Endothelial cell of umbilical vein (primary cell): ENCODE results near the gene CXCL9. TPM values are rescaled to one million over a fixed set of nuclear protein-coding genes. Genes with fewer than 3 reads are reported as not detected.
"Not testable (repeated sequence)": the region's sequence is repeated elsewhere in the genome, so short reads cannot be mapped to it uniquely, and the experiment has no call there.

ENCODE experiments used
- BruUV-seq: library from RNA; stranded (reverse); fragments of 400-500 nt; replicated peaks from 2 replicates; lab custom pipeline; 2021; lab: Mats Ljungman, UMichigan
- CTCF ChIA-PET: fragments of 300-600, 350-600 bp; sonication (Branson Sonifier 250); formaldehyde crosslinking; loops from one replicate; lab custom pipeline; 2021; ENCODE audit warnings: antibody characterized with exemption, inconsistent platforms; lab: Charles Lee
- POLR2A ChIA-PET: fragments of 300-600, 350-600 bp; sonication (Branson Sonifier 250); formaldehyde crosslinking; loops from one replicate; lab custom pipeline; 2021; ENCODE audit warnings: antibody characterized with exemption, inconsistent platforms; lab: Charles Lee
- DNase-seq: peaks from one replicate; pipeline ENCODE4 v3.0.0-alpha.2; 2011; ENCODE audit warnings: low read depth, low spot score
- FAIRE-seq: peaks from 2 replicates; lab custom pipeline; 2011; peaks lifted over from hg19 to GRCh38; lab: Jason Lieb, UNC
- H2AFZ ChIP-seq: 2 replicates; pipeline ENCODE4 v1.6.0; 2012; ENCODE audit warnings: low read depth, low read length, control low read depth, inconsistent platforms
- H3K27ac ChIP-seq: 2 replicates; pipeline ENCODE4 v1.5.1; 2011; ENCODE audit warnings: low read depth, mild to moderate bottlenecking, control low read depth, low read length, moderate library complexity; ENCODE audit not compliant: insufficient read depth
- H3K27me3 ChIP-seq, 2 experiments: 2 replicates each; pipeline versions ENCODE4 v1.6.0 to v1.6.1; 2011; ENCODE audit warnings: low read length in 2 of 2, mixed read lengths in 1 of 2; ENCODE audit not compliant: control insufficient read depth in 2 of 2, insufficient read depth in 2 of 2
- H3K36me3 ChIP-seq, 2 experiments: 2 replicates in 1 of 2; 3 replicates in 1 of 2; pipeline ENCODE4 v1.5.1; 2011; ENCODE audit warnings: low read length in 2 of 2, mild to moderate bottlenecking in 1 of 2, moderate library complexity in 1 of 2; ENCODE audit not compliant: control insufficient read depth in 2 of 2, insufficient read depth in 2 of 2; ENCODE audit errors: extremely low read depth in 1 of 2
- H3K4me1 ChIP-seq: 3 replicates; pipeline ENCODE4 v1.5.1; 2011; ENCODE audit warnings: mild to moderate bottlenecking, low read length; ENCODE audit not compliant: control insufficient read depth, insufficient read depth; ENCODE audit errors: extremely low read depth
- H3K4me2 ChIP-seq: 2 replicates; pipeline ENCODE4 v1.6.1; 2011; ENCODE audit warnings: low read length, control low read depth, mixed read lengths; ENCODE audit not compliant: insufficient read depth
- H3K4me3 ChIP-seq, 3 experiments: fragments of 200-600 bp in 1 of 3; sonication (generic), shearing (Covaris generic) in 1 of 3; replicated peaks in 1 of 3; 2 replicates each; pipeline ENCODE4 v1.5.1; 2011 to 2016; ENCODE audit warnings: control low read depth in 3 of 3, low read length in 3 of 3, mild to moderate bottlenecking in 2 of 3, inconsistent platforms in 1 of 3, low read depth in 1 of 3, moderate library complexity in 1 of 3; ENCODE audit not compliant: insufficient read depth in 1 of 3
- H3K79me2 ChIP-seq: 2 replicates; pipeline ENCODE4 v1.6.0; 2012; ENCODE audit warnings: low read length, inconsistent platforms; ENCODE audit not compliant: control insufficient read depth, insufficient read depth
- H3K9ac ChIP-seq: replicated peaks from 2 replicates; pipeline ENCODE3; 2011; ENCODE audit warnings: low read length, control low read depth; ENCODE audit not compliant: insufficient read depth; ENCODE audit errors: extremely low read depth
- H3K9me1 ChIP-seq: replicated peaks from 3 replicates; pipeline ENCODE4 v1.6.0; 2011; ENCODE audit warnings: mild to moderate bottlenecking, low read length; ENCODE audit not compliant: control insufficient read depth, insufficient read depth; ENCODE audit errors: extremely low read depth
- H3K9me3 ChIP-seq: replicated peaks from 2 replicates; pipeline ENCODE4 v1.5.1; 2012; ENCODE audit warnings: low read length, inconsistent platforms; ENCODE audit not compliant: control insufficient read depth, insufficient read depth
- H4K20me1 ChIP-seq: replicated peaks from 2 replicates; pipeline ENCODE3; 2011; ENCODE audit warnings: mild to moderate bottlenecking, low read length; ENCODE audit not compliant: control insufficient read depth, insufficient read depth; ENCODE audit errors: extremely low read depth
- GATA2 ChIP-seq: IDR thresholded peaks from 2 replicates; pipeline ENCODE4 v1.7.0; 2011; ENCODE audit warnings: low read depth, mild to moderate bottlenecking, moderate library complexity, mixed read lengths, low read length; ENCODE audit not compliant: insufficient read length, insufficient read depth
- MAX ChIP-seq: IDR thresholded peaks from 2 replicates; pipeline ENCODE4 v1.6.1; 2011; ENCODE audit not compliant: insufficient read depth, insufficient read length
- MYC ChIP-seq: IDR thresholded peaks from one replicate; pipeline ENCODE4 v1.6.1; 2011; ENCODE audit warnings: mild to moderate bottlenecking, low read depth, low read length
- POLR2A ChIP-seq: IDR thresholded peaks from 2 replicates; pipeline ENCODE4 v1.6.1; 2012; ENCODE audit warnings: low read depth, mild to moderate bottlenecking, control low read depth, low read length
- dilution Hi-C: fragments of 300-500 bp; cut with MboI; formaldehyde crosslinking; loops from one replicate; pipeline ENCODE4 v1.15.0; 2019; ENCODE audit warnings: low sequenced_read_pairs; ENCODE audit not compliant: extremely low pct_ligation_motif_present
- intact Hi-C: fragments of 100-400 bp; cut with micrococcal nuclease; formaldehyde crosslinking; loops from one replicate; pipeline ENCODE4 v1.10.0; 2022
- polyA plus RNA-seq, 4 experiments: library from polyadenylated mRNA; depleted of rRNA in 3 of 4; stranded (reverse) in 3 of 4; unstranded in 1 of 4; fragments of >200 nt; gene quantifications; 2 replicates each; pipeline versions ENCODE4 v1.2.1 to v1.2.3, GENCODE V29; 2011 to 2012; ENCODE audit warnings: missing spikeins in 1 of 4
- total RNA-seq: library from RNA; stranded (reverse); gene quantifications from 2 replicates; pipeline ENCODE4 v1.2.3, GENCODE V29; 2021

CXCL9 gene
- total and polyA plus RNA-seq, 2 donors (not counting 3 experiments of a cell fraction or from before 2014, with no cell fraction given) = not detected

- intact Hi-C loops = no loop called here
- CTCF ChIA-PET = interaction anchor here (0.9 kb wide), 1 partner anchor 48 kb away, joined by 4 read pairs; no protein-coding TSS in a partner anchor
- BruUV-seq = no TSS peak
These were observed 43.8 kb downstream of the CXCL9 start for GRCh38 chr4:75963558-75963957.

GRCh38 chr4:75962072-75962471 lies 45.2 kb downstream of the CXCL9 start:
- H3K9ac ChIP-seq, H3K4me1 ChIP-seq, H3K9me3 ChIP-seq, H2AFZ ChIP-seq, H3K27me3 ChIP-seq, CTCF ChIA-PET, H3K4me3 ChIP-seq, H3K79me2 ChIP-seq, H3K27ac ChIP-seq, DNase-seq, FAIRE-seq, H4K20me1 ChIP-seq, POLR2A ChIA-PET, dilution Hi-C loops, BruUV-seq, H3K4me2 ChIP-seq, intact Hi-C loops, H3K9me1 ChIP-seq: not testable (repeated sequence)
- H3K36me3 ChIP-seq = peaks cover 28 to 40% of the 10 kb centered on the region in 2 experiments

More at GRCh38 chr4:75963558-75963957, 43.8 kb downstream of the CXCL9 start:
- Histone ChIP-seq H3K4me2 (no peak overlapping the region), H2AFZ (no peak overlapping the region), H3K4me1 (no peaks in the 10 kb centered on the region), H3K27me3 (no peaks in the 10 kb centered on the region), H3K79me2 (no peaks in the 10 kb centered on the region), H3K9ac (no peak overlapping the region), H3K9me1 (no peaks in the 10 kb centered on the region), H4K20me1 (no peaks in the 10 kb centered on the region), H3K4me3 (no peak overlapping the region), H3K27ac (no peak overlapping the region), H3K36me3 (peaks cover 19 to 31% of the 10 kb centered on the region in 2 experiments), H3K9me3 (no peaks in the 10 kb centered on the region)
- TF ChIP-seq MYC = no peak
- no peak for TF ChIP-seq MAX
- TF ChIP-seq GATA2 = no peak
- TF ChIP-seq POLR2A = no peak
- dilution Hi-C loops = no loop called here
- FAIRE-seq (no peak), DNase-seq (no peak)
- POLR2A ChIA-PET = no interaction called here

GRCh38 chr4:75958546-75958945 lies 48.8 kb downstream of the CXCL9 start:
- CTCF ChIA-PET = interaction anchor here (0.8 kb wide), 1 partner anchor 128 kb away, joined by 4 read pairs; no protein-coding TSS in a partner anchor
- H3K4me2 ChIP-seq, H3K9me1 ChIP-seq, intact Hi-C loops, BruUV-seq, FAIRE-seq, H3K9me3 ChIP-seq, DNase-seq, H3K27ac ChIP-seq, H3K4me1 ChIP-seq, H2AFZ ChIP-seq, H3K79me2 ChIP-seq, H3K9ac ChIP-seq, POLR2A ChIA-PET, dilution Hi-C loops, H3K4me3 ChIP-seq, H3K27me3 ChIP-seq, H4K20me1 ChIP-seq: not testable (repeated sequence)
- H3K36me3 ChIP-seq = peaks cover 29 to 36% of the 10 kb centered on the region in 2 experiments

- H3K27ac ChIP-seq, H3K9ac ChIP-seq, H3K9me3 ChIP-seq, H3K4me1 ChIP-seq, H3K79me2 ChIP-seq, H3K27me3 ChIP-seq, BruUV-seq, H3K9me1 ChIP-seq, H3K4me3 ChIP-seq, intact Hi-C loops, DNase-seq, CTCF ChIA-PET, dilution Hi-C loops, H2AFZ ChIP-seq, H3K4me2 ChIP-seq, H4K20me1 ChIP-seq, FAIRE-seq: not testable (repeated sequence)
- peaks cover 25 to 28% of the 10 kb centered on the region in 2 experiments for H3K36me3 ChIP-seq
- POLR2A ChIA-PET = interaction anchor here (0.8 kb wide), 1 partner anchor 24 kb away, joined by 3 read pairs; no protein-coding TSS in a partner anchor
These were observed 52.5 kb downstream of the CXCL9 start for GRCh38 chr4:75954811-75955210.
